Head of caudate nucleus (tissue), 42 donors: ENCODE data around the gene PIK3C2B.
"Not testable (repeated sequence)": the region's sequence is repeated elsewhere in the genome, so short reads cannot be mapped to it uniquely, and the experiment has no call there.

Experiments
- DNase-seq, 42 donors: peaks; one replicate each; pipeline versions ENCODE4 v3.0.0 to v3.0.0-alpha.2; 2020 to 2021; ENCODE audit warnings: mixed read lengths in 7 of 42
- intact Hi-C: fragments of 100-400 bp; cut with DNase I; formaldehyde crosslinking; loops from one replicate; pipeline ENCODE4 v1.15.0; 2022

PIK3C2B gene

DNA sequence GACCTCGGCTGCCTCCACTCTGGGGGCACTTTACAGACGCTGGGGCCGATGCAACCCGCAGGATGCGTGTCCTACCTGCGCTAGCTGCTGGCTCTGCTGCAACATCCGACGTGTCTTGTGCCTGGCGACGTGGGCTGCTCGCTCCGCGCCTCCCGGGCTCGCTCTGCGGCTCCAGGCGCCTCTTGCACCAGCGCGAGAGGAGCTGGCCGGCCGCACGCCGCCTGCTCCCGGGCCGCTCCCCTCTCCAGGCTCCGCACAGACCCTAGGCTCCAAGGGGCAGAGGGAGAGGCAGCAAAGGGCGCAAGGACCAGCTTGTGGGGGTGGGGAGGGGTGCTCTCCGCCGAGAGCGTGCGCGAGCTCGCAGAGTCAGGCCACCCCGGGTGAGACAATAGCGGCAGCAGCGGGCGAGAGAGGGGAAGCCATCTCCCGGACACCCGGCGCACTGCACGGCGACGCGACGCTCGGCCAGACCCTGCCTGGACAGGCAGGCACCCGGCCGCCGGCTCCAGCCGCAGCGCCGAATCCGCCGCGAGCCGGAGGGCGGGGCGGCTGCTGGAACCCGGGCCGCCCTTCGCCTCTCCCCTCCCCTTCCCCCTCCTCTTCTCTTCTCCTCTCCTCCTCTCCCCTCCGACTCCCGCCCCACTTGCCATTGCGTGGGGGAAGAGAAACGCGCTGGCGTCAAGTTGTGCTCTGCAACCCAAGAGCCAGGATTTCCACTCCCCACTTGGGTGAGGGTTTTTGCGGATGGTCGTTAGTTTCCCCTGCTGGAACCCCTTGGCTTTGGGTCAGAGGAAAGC lies at the start of gene PIK3C2B:
TSS of gene PIK3C2B (minus strand) at position 525 of the 797 bp plus-strand sequence. CDS start 25,003 bp downstream, outside the sequence.
- peak; percentile 69 to 95 (median 87) for DNase-seq
- intact Hi-C loops, result no loop called here

GRCh38 chr1:204544321-204544720 lies 49.7 kb upstream of the PIK3C2B start:
- intact Hi-C loops, result no loop called here

DNA sequence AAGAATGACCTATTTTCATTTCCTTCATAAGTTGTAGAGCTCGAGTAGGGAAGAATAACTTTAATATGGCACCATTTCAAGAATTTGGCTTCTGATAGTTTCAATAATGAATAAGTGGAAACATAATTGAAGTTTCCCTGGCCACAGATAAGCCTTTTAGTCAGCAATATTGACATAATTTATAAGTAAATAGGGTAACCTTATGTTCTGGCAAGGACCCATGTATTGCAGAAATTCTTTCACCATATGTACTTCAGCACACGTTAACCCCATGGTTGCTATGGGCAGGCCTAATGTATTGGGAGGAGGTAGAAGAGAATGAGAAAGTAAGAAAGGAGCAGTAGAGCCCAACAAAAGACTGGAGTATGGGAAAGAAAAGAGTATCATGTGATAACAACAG lies 47.0 kb upstream of the PIK3C2B start:
- intact Hi-C loops, result no loop called here

More at GRCh38 chr1:204544321-204544720, 49.7 kb upstream of the PIK3C2B start:
- DNase-seq, result no peak

GRCh38 chr1:204532832-204533231 lies 38.2 kb upstream of the PIK3C2B start:
- intact Hi-C loops, result no loop called here
- DNase-seq, result no peak

More for the DNA sequence above, 47.0 kb upstream of the PIK3C2B start:
- DNase-seq, result no peak

GRCh38 chr1:204530932-204531331 lies 36.3 kb upstream of the PIK3C2B start:
- intact Hi-C loops, result no loop called here
- no peak for DNase-seq

DNA sequence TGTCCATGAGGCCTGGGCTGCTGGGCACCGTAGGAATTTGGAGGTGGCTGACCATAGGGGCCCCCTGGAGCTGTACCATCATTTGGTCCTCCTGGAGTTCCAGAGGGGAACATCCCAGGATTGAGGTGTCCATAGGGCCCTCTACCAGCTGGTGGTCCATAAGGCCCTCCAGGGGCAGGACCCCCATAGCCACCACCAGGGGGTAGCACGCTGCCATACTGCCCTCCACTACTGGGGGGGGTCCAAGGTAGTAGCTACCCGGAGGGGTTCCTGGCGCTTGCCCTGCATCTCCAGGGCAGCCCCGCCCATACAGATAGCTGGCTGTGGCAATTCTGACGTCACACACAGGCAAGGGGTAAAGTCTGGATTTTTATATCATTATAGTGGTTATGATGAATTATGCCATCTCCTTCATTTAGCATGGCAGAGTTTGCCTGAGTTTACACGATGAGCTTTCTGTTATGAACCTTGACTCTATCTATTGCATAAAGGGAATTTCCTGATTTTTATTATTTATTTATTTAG lies 34.8 kb upstream of the PIK3C2B start:
- intact Hi-C loops, result no loop called here
- no peak for DNase-seq

DNA sequence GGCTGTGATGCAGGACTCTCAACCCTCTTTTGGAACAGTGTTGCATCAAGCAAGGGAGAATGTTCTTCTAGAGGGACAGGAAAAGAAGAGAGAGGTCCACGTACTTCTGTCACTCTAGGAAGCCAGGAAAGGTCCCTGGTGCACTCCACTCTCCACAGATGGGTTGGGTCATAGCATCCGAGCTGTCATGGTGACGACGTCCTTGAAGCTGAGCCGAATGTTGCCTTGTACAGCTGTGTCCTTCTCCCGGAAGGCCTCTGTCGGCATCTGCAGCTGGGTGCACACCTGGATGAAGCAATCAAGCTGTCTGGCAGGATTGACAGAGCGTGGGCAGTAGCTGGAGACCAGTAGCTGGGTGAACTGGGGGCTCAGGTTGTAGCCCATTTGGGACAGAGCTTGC lies 34.1 kb upstream of the PIK3C2B start:
- intact Hi-C loops, result no loop called here
- no peak for DNase-seq

GRCh38 chr1:204528241-204528640 lies 33.6 kb upstream of the PIK3C2B start:
- intact Hi-C loops, result no loop called here

DNA sequence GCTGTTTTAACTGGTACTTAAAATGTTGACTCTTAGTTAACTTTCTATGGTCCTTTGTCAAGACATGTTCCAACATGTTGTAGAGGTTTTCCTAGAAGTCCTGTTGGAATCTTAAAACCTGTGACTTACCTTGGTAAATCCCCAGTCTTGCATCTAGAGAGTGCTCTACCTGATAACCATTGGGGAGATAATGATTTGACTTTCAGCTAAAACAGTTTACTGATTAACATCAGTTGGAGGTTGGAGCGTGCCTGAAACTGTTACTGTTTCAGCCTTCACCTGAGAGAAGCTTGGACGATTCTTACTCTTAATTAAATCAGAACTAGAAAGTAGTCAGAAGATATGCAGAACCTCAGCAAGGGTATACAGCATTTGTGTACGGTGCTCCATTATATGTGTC lies 30.4 kb upstream of the PIK3C2B start:
- intact Hi-C loops, result no loop called here
- DNase-seq, result no peak

More at GRCh38 chr1:204528241-204528640, 33.6 kb upstream of the PIK3C2B start:
- no peak for DNase-seq

DNA sequence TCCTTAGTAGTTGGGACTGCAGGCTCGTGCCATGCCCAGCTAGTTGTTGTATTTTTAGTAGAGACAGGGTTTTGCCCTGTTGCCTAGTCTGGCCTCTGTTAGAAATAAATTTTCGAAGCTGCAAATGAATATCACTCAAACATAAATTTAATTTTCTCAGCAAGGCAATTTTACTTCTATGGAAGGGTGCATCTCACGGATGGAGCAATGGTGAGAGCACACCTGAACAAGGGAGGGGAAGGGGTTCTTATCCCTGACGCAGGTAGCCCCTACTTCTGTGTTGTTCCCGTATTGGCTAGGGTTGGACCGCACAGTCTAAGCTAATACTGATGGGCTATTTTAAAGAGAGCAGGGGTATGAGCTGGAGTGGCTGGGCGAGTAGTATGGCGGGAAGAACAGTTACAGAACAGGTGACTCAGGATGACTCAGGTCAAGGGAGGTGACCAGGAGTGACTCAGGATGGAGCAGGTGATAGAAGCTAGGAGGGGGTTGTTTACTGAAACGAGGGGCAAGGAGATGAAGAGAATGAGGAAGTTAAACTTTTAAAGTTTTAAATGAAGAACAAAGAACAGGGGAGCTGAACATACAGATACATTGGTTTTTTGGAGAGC lies 29.1 kb upstream of the PIK3C2B start:
- DNase-seq, result no peak
- intact Hi-C loops, result no loop called here

DNA sequence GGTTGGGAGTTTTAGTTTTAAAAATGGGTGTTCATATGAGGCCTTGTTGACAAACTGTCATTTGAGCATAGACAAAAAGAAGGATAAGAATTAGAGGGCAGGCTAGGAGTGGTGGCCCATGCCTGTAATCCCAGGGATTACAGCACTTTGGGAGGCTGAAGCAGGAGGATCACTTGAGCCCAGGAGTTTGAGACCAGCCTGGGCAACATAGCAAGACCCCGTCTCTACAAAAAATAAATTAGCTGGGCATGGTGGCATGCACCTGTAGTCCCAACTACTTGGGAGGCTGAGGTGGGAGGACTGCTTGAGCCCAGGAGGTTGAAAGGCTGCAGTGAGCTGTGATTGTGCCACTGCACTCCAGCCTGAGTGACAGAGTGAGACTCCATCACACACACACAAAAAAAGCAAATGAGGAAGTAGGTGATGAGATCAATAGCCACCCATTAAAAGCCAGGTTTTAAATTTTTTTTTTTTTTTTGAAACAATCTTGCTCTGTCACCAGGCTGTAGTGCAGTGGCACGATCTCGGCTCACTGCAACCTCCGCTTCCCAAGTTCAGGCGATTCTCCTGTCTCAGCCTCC lies 27.4 kb upstream of the PIK3C2B start:
- intact Hi-C loops, DNase-seq: not testable (repeated sequence)

GRCh38 chr1:204520834-204521709 lies 26.5 kb upstream of the PIK3C2B start:
- intact Hi-C loops, result no loop called here

DNA sequence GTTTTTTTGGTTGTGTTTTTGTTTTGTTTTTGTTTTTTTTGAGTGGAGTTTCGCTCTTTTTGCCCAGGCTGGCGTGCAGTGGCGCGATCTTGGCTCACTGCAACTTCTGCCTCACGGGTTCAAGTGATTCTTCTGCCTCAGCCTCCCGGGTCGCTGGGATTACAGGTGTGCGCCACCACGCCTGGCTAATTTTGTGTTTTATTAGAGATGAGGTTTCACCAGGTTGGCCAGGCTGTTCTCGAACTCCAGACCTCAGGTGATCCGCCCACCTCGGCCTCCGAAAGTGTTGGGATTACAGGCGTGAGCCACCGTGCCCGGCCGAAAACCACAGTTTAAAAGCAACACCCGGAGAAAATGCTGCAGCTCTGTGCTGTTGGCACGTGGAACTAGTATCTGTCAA lies 22.8 kb upstream of the PIK3C2B start:
- peak in 1 of 42 donors; percentile 19 for DNase-seq

More at GRCh38 chr1:204520834-204521709, 26.5 kb upstream of the PIK3C2B start:
- DNase-seq, result no peak

DNA sequence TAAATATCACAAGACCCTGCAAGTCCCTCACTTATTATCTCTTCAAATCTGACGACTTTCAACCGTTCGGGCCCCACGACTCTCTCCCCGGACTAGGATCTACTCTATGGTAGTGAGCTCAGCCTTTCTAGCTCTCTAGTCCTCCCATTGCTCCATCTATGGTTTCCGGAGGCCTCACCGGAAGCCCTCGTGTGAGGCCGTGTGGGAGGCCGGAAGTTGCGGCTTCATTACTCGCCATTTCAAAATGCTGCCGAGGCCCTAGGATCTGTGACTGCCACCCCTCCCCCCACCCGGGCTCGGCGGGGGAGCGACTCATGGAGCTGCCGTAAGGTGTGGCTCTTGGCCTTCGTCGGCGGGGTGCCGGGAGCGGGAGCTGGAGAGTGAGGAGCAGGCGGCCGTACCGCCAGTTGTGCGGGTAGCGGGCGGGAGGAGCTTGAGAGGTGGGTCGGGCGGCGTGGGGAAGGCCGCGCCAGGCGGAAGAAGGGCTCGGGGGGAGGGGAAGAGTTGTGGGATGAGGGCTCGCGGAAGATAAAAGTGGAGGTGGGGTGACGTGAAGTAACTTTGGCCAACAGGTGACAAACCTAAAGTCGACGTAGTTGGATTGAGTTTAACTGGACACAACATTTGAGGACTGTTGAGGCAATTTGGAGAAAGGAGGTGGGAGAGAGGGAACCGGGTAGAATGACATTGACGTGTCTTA lies 21.7 kb upstream of the PIK3C2B start, which contains the start of gene MDM4:
TSS of gene MDM4 (plus strand) at position 227 of the 700 bp plus-strand sequence. CDS start 9,113 bp downstream, outside the sequence.
- DNase-seq, result peak; percentile 83 to 96 (median 91)
- intact Hi-C loops, result no loop called here

More for the DNA sequence above, 22.8 kb upstream of the PIK3C2B start:
- intact Hi-C loops, result not testable (repeated sequence)

- intact Hi-C loops, result no loop called here
- no peak for DNase-seq
Observed at GRCh38 chr1:204514828-204515227, 20.2 kb upstream of the PIK3C2B start.

DNA sequence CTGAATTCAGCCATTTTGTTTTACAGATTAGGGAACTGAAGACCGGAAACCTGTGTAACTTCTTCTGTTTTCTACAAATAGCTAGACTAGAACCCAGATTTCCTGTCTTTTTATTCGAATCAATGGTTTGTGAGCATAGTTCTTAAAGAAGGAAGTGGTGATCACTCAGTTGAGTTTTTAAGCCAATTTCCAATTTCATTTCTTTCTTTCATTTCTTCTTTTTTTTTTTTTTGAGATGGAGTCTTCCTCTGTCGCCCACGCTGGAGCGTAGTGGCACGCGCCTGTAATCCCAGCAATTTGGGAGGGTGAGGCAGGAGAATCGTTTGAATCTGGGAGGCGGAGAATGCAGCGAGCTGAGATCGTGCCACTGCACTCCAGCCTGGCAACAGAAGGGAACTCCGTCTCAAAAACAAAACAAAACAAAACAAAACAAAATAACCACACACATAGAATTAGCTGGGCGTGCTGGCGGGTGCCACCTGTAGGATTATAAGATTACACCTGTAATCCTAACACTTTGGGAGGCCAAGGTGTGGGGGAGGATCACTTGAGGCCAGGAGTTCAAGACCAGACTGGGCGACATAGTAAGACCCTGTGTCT lies 18.6 kb upstream of the PIK3C2B start:
- intact Hi-C loops, result no loop called here
- peak in 2 of 42 donors; percentile 17 to 30 for DNase-seq

DNA sequence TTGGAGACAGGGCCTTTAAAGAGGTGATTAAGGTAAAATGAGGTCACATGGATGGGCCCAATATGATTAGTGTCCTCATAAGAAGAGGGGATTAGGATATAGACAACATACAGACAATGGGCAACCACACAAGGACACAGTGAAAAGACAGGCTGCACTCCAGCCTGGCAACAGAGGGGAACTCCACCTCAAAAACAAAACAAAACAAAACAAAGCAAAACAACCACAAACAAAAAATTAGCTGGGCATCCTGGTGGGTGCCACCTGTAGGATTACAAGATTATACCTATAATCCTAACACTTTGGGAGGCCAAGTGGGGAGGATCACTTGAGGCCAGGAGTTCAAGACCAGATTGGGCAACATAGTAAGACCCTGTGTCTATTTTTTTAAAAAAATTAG lies 16.8 kb upstream of the PIK3C2B start:
- intact Hi-C loops, result no loop called here
- DNase-seq, result no peak

DNA sequence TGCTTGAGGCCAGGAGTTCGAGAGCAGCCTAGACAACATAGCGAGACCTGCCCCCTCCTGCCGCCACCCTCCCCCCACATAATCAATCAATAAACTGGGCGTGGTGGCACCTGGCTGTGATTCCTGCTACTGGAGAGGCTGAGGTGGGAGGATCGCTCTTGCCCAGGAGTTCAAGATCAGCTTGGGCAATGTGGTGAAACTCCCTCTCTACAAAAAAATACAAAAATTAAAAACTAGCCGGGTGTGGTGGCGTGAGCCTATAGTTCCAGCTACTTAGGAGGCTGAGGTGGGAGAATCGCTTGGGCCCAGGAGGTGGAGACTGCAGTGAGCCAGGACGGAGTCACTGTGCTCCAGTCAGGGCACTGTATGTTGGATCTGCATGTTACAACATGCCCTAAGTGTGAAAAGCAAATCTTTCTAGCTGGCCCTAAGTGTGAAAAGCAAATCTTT lies 14.6 kb upstream of the PIK3C2B start:
- DNase-seq, result no peak
- intact Hi-C loops, result no loop called here
